C1 segment of cervical spinal cord (tissue), 14 donors: ENCODE data around the gene SLC30A7.
A peak's percentile ranks its signal among the peaks of the same experiment; 100 is the strongest.

ENCODE experiments used
- DNase-seq, 14 donors: peaks; one replicate each; lab custom pipeline; 2025; lab: John Stamatoyannopoulos, UW

Gene SLC30A7

GRCh38 chr1:101025657-101026429 lies 130.0 kb downstream of the SLC30A7 start, which contains the start of gene DPH5:
TSS of gene DPH5 (minus strand) at chr1:101025784. CDS start at chr1:101025443, 341 bp downstream.
- peak; percentile 50 to 91 (median 81) for DNase-seq

GRCh38 chr1:101026430-101026788 lies 130.5 kb downstream of the SLC30A7 start:
- DNase-seq: no peak

GRCh38 chr1:101027194-101027772 lies 131.4 kb downstream of the SLC30A7 start:
- DNase-seq: no peak

GRCh38 chr1:101028466-101028865 lies 132.6 kb downstream of the SLC30A7 start:
- DNase-seq: no peak

GRCh38 chr1:101029184-101029583 lies 133.3 kb downstream of the SLC30A7 start:
- no peak for DNase-seq

GRCh38 chr1:101030881-101031280 lies 135.0 kb downstream of the SLC30A7 start:
- DNase-seq: no peak
